SJCRH30 (cell line): Measurements from ENCODE around the gene SEC24D. TPM values are rescaled to one million over a fixed set of nuclear protein-coding genes. Genes with fewer than 3 reads are reported as not detected.
A peak's percentile ranks its signal among the peaks of the same experiment; 100 is the strongest.

Experiments
- DNase-seq, 2 experiments: peaks; one replicate each; pipeline ENCODE4 v3.0.0-alpha.2; 2015 to 2020
- H3K27ac ChIP-seq: fragments of 250-450 bp; sonication (Bioruptor Pico); 2 replicates; pipeline ENCODE4 v1.5.1; 2020; ENCODE audit warnings: mild to moderate bottlenecking, moderate library complexity
- H3K27me3 ChIP-seq: fragments of 250-450 bp; sonication (Bioruptor Pico); 2 replicates; pipeline ENCODE4 v1.5.1; 2020; ENCODE audit warnings: mild to moderate bottlenecking, moderate library complexity
- H3K36me3 ChIP-seq: fragments of 250-450 bp; sonication (Bioruptor Pico); 2 replicates; pipeline ENCODE4 v1.5.1; 2020; ENCODE audit warnings: mild to moderate bottlenecking, moderate library complexity
- H3K4me1 ChIP-seq: fragments of 250-450 bp; sonication (Bioruptor Pico); 2 replicates; pipeline ENCODE4 v1.5.1; 2020; ENCODE audit warnings: mild to moderate bottlenecking, moderate library complexity
- H3K4me3 ChIP-seq: fragments of 250-450 bp; sonication (Bioruptor Pico); 2 replicates; pipeline ENCODE4 v1.5.1; 2020; ENCODE audit warnings: mild to moderate bottlenecking, moderate library complexity
- H3K9me3 ChIP-seq: fragments of 250-450 bp; sonication (Bioruptor Pico); replicated peaks from 2 replicates; pipeline ENCODE4 v1.5.1; 2020; ENCODE audit warnings: mild to moderate bottlenecking, moderate library complexity
- total RNA-seq: library from RNA; depleted of rRNA; stranded (reverse); fragments of >200 nt; shearing (Covaris generic); gene quantifications from 2 replicates; pipeline ENCODE4 v1.2.3, GENCODE V29; 2014

SEC24D gene
- total RNA-seq, 1 experiment from 2014 or later, result 25.9 TPM

DNA sequence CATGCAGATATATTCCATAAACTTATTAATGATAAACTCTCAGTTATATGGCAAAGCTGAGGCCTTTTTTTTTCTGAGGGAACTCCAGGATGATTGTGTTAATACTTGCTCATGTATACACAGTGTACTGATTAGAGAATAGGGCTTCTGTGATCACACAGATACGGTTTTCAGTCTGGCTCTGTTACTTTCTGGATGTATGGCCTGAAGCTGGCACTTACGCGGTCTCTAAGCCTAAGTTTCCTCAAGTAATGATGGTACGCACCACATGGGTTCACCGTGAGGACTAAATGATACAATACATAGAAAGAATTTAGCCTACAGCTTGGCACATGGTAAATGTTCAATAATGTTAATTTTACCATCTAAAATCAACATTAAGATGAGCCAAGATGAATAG is 73.8 kb downstream of the SEC24D start:
- Histone ChIP-seq H3K36me3 (peaks cover 13% of the 10 kb centered on the region; the same call in 1 of the 2 replicates), H3K9me3 (no peaks in the 10 kb centered on the region), H3K27ac (no peak overlapping the region), H3K4me1 (peaks cover 30% of the 10 kb centered on the region), H3K4me3 (no peak overlapping the region), H3K27me3 (no peaks in the 10 kb centered on the region)
- no peak for DNase-seq

DNA sequence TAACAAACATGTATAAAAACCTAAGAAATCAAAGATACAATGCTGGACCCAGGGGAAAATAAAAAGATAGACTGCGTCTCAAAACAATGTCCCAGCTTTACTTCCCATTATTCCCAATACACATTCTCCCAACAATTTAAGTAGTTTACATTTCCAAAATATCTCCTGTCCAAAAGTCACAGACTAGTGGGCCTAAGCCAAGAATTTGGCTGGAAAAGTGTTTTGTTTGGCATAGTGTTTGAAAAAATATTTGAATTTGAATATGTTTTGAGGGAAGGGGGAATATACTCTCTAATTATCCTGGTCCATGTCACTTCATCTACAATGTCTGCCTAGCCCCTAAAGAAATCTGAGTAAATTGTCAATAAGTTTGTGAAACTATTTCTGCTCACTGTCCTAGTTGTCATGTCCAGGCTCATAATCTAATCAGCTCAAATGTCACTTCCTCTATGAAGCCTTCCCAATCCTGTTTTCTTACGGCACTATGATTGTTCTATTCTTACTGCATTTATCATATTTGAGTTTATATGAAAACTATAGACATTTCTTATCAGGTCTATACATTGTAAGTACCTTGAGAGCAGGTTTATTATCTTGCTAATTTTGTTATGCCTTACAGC is 74.4 kb downstream of the SEC24D start:
- H3K27ac ChIP-seq, result no peak overlapping the region
- peaks cover 13% of the 10 kb centered on the region; the same call in 1 of the 2 replicates for H3K36me3 ChIP-seq
- H3K4me3 ChIP-seq, result no peak overlapping the region
- H3K27me3 ChIP-seq, result no peaks in the 10 kb centered on the region
- H3K4me1 ChIP-seq, result peaks cover 33% of the 10 kb centered on the region
- DNase-seq, result no peak
- no peaks in the 10 kb centered on the region for H3K9me3 ChIP-seq

DNA sequence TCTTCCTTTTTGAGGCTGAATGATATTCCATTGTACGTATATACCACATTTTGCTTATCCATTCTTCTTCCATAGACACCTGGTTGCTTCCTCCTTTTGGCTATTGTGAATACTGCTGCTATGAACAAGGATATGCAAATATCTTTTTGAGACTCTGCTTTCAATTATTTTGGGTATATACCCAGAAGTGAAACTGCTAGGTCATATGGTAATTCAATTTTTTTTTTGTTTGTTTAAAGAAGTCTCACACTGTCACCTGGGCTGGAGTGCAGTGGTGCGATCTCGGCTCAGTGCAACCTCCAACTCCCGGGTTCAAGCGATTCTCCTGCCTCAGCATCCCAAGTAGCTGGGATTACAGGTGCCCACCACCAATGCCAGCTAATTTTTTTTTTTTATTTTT is 75.4 kb downstream of the SEC24D start:
- no peaks in the 10 kb centered on the region for H3K27me3 ChIP-seq
- peaks cover 10% of the 10 kb centered on the region; the same call in 1 of the 2 replicates for H3K36me3 ChIP-seq
- H3K4me3 ChIP-seq, result no peak overlapping the region
- no peak for DNase-seq
- no peaks in the 10 kb centered on the region for H3K9me3 ChIP-seq
- peaks cover 30% of the 10 kb centered on the region for H3K4me1 ChIP-seq
- H3K27ac ChIP-seq, result no peak overlapping the region

DNA sequence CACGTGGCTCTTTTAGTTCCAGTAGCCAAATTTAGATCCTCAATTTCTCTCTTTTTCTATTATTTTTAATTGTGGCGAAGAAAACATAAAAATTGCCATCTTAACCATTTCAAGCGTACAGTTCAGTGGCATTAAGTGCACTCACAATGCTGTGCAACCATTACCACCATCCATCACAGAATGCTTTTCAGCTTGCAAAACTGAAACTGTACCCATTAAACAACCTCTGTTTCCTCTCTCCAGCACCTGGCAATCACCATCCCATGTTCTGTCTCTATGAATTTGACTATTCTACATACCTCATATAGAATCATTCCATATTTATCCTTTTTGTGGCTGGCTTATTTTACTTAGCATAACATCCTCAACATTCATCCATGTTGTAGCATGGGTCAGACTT is 75.8 kb downstream of the SEC24D start:
- peaks cover 26% of the 10 kb centered on the region for H3K4me1 ChIP-seq
- H3K27me3 ChIP-seq, result no peaks in the 10 kb centered on the region
- H3K4me3 ChIP-seq, result no peak overlapping the region
- no peak overlapping the region for H3K27ac ChIP-seq
- H3K9me3 ChIP-seq, result no peaks in the 10 kb centered on the region
- H3K36me3 ChIP-seq, result peaks cover 10% of the 10 kb centered on the region; the same call in 1 of the 2 replicates
- DNase-seq, result no peak

DNA sequence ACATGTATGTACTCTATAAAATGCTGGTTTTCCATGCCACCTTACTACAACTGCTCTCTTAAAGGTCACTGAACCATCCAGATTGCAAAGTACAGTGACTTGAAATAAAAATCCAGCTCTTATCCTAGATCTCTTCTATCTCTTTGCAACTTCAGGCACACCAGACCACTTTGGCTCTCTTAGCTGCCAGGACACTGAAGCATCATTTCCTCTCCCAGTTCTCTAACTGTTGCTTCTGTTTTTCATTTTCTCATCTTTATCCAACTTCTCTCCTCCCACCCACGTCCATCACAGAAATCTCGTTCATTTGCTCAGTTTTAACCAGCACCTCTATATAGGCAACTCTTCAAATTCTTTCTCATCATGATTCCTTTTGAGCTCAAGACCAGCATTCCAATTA is 76.4 kb downstream of the SEC24D start:
- Histone ChIP-seq H3K36me3 (0 out of 2 replicates have a peak, but pooled peaks cover 6% of the 10 kb centered on the region), H3K4me3 (no peak overlapping the region), H3K27me3 (no peaks in the 10 kb centered on the region), H3K9me3 (no peaks in the 10 kb centered on the region), H3K27ac (no peak overlapping the region), H3K4me1 (peaks cover 25% of the 10 kb centered on the region)
- DNase-seq, result no peak

DNA sequence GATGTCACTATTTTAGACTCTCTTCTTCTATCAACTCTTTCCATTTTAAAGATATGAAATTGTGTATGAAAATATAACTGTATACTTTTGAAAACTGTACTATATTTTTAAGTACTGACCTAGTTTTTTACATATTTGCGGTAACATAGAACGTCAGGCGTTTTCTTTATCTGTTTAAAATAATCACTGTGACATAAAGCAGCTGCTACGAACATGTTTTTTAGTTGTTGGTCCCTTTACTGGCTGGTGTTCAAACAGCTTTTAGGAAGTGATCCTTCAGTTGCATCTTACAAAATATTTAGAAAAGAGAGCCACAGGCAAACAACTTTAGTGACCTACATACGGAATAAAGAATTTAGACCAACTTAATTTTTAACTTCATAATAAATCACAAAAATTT is 77.6 kb downstream of the SEC24D start:
- Histone ChIP-seq H3K27me3 (no peaks in the 10 kb centered on the region), H3K27ac (peak overlapping the region; percentile 61), H3K36me3 (0 out of 2 replicates have a peak, but pooled peaks cover 3% of the 10 kb centered on the region), H3K4me3 (no peak overlapping the region), H3K9me3 (no peaks in the 10 kb centered on the region), H3K4me1 (peaks cover 35% of the 10 kb centered on the region)
- peak in 1 of 2 experiments; percentile 68 for DNase-seq

DNA sequence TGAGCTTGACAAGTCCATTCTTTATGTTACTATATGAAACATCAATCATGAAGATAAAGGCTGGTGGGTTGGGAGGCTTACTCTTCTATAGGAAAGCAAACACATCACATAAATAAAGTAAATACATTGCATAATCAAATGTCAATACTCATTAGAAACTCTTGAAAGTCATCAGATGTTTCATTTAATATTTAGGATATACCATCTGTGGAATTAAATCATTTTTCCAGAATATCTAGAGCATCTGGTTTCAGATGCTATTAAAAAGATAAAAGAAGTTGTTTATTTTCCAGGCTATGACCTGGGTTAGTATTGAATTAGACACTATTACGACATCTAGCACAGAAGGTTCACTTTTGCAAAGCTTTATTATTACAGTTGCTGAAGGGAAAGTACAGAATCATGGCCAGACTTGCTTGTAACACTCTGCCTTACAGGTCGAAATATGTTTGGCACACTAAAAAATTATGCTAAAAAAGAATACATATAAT is 78.1 kb downstream of the SEC24D start:
- peak overlapping the region; percentile 61 for H3K27ac ChIP-seq
- peaks cover 40% of the 10 kb centered on the region for H3K4me1 ChIP-seq

DNA sequence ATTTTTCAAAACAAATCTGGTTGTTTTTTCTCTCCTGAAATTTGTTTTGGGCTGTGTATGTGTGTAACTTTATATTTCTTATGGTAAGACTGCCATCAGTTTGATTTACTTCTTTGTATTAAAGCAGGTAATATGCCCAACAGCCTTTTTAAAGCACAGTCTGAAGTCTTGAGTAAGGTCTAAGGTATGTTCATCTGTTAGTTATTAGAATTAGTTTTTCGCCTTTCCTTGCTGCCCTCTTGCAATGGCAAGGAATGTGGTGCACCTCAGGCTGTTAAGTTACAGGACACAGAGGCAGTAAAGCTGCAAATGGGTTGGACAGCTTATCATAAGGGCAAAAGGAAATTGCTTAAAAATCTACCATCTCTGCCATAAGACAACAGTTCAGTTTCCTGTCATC is 79.0 kb downstream of the SEC24D start:
- Histone ChIP-seq H3K4me1 (peaks cover 44% of the 10 kb centered on the region), H3K27ac (peak overlapping the region; percentile 61; the same call in 1 of the 2 replicates), H3K4me3 (no peak overlapping the region), H3K9me3 (no peaks in the 10 kb centered on the region), H3K36me3 (peaks cover 6% of the 10 kb centered on the region; the same call in 1 of the 2 replicates), H3K27me3 (no peaks in the 10 kb centered on the region)
- DNase-seq, result no peak

More for the DNA sequence above, 78.1 kb downstream of the SEC24D start:
- DNase-seq, result peak in 1 of 2 experiments; percentile 55
- H3K9me3 ChIP-seq, result no peaks in the 10 kb centered on the region
- H3K36me3 ChIP-seq, result 0 out of 2 replicates have a peak, but pooled peaks cover 3% of the 10 kb centered on the region
- H3K4me3 ChIP-seq, result no peak overlapping the region
- H3K27me3 ChIP-seq, result no peaks in the 10 kb centered on the region

DNA sequence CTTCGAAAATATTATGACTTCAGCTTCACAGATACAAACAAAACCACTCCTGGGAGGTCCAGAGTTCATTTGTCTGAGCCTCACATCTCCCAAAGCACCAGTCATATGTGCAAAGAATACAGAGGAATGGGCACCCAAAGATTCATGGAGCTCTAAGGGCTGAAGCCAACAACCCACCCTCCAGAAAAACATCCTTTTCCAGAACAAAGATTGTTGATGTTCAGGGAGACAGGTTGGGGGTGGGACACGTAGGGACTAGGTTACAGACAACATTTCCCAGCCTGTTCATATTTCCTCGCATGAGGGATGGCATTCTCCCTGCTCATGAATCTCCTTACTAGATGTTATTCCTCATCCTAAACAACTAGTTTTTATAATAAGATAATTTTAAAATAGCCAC is 79.5 kb downstream of the SEC24D start:
- Histone ChIP-seq H3K4me1 (peaks cover 44% of the 10 kb centered on the region), H3K27ac (no peak overlapping the region; the same call in 1 of the 2 replicates), H3K27me3 (no peaks in the 10 kb centered on the region), H3K4me3 (no peak overlapping the region), H3K36me3 (peaks cover 9% of the 10 kb centered on the region; the same call in 1 of the 2 replicates), H3K9me3 (no peaks in the 10 kb centered on the region)
- DNase-seq, result no peak

DNA sequence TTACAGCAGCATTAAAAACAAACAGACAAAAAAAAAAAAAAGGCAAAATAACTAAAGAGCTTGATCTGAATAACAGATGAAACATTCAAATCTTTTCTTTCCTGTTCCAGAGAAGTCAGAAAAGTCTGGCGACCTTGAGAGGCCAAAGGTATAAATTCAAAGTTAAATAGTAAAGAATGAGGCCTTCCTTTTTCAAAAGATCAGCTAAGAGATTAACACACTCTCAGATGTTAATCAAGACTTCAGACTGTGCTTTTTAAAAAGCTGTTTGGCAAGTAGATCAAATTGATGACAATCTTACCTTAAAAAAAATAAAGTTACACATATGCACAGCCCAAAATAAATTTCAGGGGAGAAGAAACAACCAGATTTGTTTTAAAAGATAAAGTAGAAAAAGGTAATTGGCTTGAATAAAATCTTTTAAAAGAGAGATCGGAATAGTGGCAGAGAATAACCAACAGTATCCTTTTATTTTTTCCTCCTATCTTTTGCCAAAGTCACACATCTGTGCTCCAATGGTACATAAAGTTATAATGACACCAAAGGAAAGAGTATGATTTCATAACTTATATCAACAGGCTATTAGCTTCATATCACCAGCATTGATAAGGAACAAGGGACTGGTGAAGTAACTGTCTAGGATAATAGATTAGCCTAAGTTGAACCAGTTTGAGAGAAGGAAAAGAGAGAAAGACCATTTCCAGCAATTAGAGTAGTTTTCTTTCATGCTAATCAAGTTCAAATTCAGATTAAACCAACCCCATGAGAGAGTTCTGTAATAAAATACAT is 80.3 kb downstream of the SEC24D start:
- DNase-seq, result no peak
- H3K4me1 ChIP-seq, result peaks cover 44% of the 10 kb centered on the region
- H3K27ac ChIP-seq, result no peak overlapping the region
- H3K36me3 ChIP-seq, result peaks cover 12% of the 10 kb centered on the region; the same call in 1 of the 2 replicates
- H3K4me3 ChIP-seq, result no peak overlapping the region
- H3K9me3 ChIP-seq, result no peaks in the 10 kb centered on the region
- H3K27me3 ChIP-seq, result no peaks in the 10 kb centered on the region

DNA sequence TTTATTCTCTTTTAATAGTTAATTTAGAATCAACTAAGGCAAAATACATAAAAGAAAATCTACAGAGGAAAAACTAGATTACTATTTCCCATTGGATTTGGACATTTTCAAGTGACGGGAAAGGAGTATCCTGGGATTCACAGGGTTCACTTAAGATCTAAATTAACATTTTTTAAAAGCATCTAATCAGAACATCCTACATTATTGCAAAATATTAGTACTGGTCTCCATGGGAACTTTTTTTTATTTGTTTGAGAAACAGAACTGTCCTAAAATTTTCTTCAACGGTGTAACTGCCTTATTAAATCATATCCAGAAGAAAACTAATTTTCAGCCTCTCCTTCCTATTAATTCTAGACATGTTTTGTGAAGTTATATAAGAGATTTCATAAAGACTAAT is 81.0 kb downstream of the SEC24D start:
- DNase-seq, result no peak
- no peaks in the 10 kb centered on the region for H3K9me3 ChIP-seq
- no peaks in the 10 kb centered on the region for H3K27me3 ChIP-seq
- H3K4me3 ChIP-seq, result no peak overlapping the region
- H3K36me3 ChIP-seq, result peaks cover 9% of the 10 kb centered on the region; the same call in 1 of the 2 replicates
- peaks cover 44% of the 10 kb centered on the region for H3K4me1 ChIP-seq
- no peak overlapping the region for H3K27ac ChIP-seq

DNA sequence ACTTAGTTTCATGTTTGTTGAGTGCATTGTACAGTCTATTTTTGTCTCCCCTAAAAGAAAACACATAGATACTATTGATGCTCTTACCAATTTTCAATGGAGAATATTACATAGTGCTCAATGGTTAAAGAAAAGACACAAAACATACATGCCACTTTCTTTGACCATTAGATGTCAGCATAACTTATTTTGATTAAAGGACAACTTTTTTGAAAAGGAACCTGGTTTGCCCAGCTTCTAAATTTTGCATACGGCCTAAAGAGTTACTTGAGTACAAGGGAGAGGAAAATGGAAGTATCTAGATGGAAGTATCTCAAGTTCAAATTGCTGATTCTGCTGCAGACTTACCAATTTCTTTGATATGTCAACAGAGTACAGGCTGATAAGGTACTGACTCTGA is 82.2 kb downstream of the SEC24D start:
- Histone ChIP-seq H3K27me3 (no peaks in the 10 kb centered on the region), H3K36me3 (peaks cover 9% of the 10 kb centered on the region; the same call in 1 of the 2 replicates), H3K27ac (no peak overlapping the region), H3K9me3 (no peaks in the 10 kb centered on the region), H3K4me1 (peaks cover 35% of the 10 kb centered on the region), H3K4me3 (no peak overlapping the region)
- no peak for DNase-seq

DNA sequence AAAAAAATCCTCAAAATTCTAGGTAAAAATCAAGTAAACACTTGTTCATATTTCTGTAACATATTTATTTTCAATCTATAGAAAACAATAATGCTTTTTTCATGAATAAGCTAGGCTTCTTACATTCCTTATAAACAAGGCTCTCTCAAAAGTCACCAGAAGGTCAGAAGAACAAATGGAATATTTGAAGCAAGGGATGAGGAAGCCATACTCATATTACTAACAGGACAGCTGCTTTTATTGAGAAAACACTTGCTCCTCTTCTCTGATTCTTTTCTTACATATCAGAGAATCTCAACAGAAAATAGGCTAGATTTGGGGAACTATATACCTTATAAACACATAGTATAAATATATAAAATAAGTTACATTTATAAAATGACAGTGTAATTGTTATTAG is 82.8 kb downstream of the SEC24D start:
- no peaks in the 10 kb centered on the region for H3K27me3 ChIP-seq
- H3K4me3 ChIP-seq, result no peak overlapping the region
- no peaks in the 10 kb centered on the region for H3K9me3 ChIP-seq
- DNase-seq, result peak in 1 of 2 experiments; percentile 67
- peak overlapping the region; percentile 10; the same call in 1 of the 2 replicates for H3K27ac ChIP-seq
- peaks cover 32% of the 10 kb centered on the region for H3K4me1 ChIP-seq
- H3K36me3 ChIP-seq, result peaks cover 9% of the 10 kb centered on the region; the same call in 1 of the 2 replicates

DNA sequence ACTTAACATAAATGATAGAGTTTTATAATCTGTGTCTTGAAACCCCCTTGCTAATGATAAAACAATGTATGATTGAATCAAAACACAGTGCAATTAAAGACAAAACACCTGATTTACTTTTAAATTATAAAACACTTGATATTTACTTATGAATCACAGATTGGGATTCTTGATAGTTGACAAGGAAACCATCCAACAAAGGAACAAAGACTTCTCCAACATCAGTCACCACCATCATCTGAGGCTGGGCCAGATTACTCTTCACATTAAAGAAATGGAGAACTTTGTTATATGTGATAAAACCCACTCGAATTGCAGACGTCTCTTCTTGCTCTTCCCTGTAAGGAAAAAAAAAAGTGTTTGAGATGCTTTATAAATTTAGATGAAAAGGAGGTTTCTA is 83.4 kb downstream of the SEC24D start:
- H3K4me1 ChIP-seq, result peaks cover 26% of the 10 kb centered on the region
- H3K9me3 ChIP-seq, result no peaks in the 10 kb centered on the region
- peak overlapping the region; percentile 10; the same call in 1 of the 2 replicates for H3K27ac ChIP-seq
- no peak overlapping the region for H3K4me3 ChIP-seq
- H3K27me3 ChIP-seq, result no peaks in the 10 kb centered on the region
- no peak for DNase-seq
- peaks cover 9% of the 10 kb centered on the region; the same call in 1 of the 2 replicates for H3K36me3 ChIP-seq
